ENCODE results near the gene FCHSD1.

Gene FCHSD1

GRCh38 chr5:141641634-141642267 lies 9.5 kb downstream of the FCHSD1 start:
- no peak for FAIRE-seq
- peak; percentile 63 for DNase-seq (ENCODE audit: low spot score)

DNA sequence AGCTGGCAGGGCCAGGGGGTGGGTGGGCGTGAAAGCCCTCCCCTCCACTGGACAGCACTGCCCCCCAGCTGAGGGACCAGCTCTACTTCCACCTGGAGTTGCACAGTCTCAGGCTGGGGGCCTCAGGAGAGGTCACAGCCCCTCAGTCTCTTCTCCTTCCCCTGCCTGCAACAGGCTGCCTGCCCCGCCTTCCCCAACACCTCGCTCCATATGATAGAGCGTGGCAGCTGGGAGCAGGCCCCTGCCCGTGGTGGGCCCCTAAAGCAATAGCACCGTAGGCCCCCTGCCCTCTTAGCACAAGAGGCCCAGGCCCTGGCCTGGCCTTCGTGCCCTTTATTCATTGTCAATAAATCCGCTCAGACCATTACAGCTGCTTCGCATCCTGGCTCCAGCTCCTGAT lies 10.5 kb downstream of the FCHSD1 start:
- FAIRE-seq (no peak), DNase-seq (ENCODE audit: low spot score) (no peak)

- FAIRE-seq (no peak), DNase-seq (ENCODE audit: low spot score) (no peak)
Observed at GRCh38 chr5:141640051-141640415, 11.2 kb downstream of the FCHSD1 start.

- no peak for DNase-seq (ENCODE audit: low spot score)
- FAIRE-seq, result no peak
Observed at GRCh38 chr5:141639357-141640050, 11.7 kb downstream of the FCHSD1 start.

GRCh38 chr5:141638771-141639170 lies 12.4 kb downstream of the FCHSD1 start:
- FAIRE-seq (no peak), DNase-seq (ENCODE audit: low spot score) (no peak)

DNA sequence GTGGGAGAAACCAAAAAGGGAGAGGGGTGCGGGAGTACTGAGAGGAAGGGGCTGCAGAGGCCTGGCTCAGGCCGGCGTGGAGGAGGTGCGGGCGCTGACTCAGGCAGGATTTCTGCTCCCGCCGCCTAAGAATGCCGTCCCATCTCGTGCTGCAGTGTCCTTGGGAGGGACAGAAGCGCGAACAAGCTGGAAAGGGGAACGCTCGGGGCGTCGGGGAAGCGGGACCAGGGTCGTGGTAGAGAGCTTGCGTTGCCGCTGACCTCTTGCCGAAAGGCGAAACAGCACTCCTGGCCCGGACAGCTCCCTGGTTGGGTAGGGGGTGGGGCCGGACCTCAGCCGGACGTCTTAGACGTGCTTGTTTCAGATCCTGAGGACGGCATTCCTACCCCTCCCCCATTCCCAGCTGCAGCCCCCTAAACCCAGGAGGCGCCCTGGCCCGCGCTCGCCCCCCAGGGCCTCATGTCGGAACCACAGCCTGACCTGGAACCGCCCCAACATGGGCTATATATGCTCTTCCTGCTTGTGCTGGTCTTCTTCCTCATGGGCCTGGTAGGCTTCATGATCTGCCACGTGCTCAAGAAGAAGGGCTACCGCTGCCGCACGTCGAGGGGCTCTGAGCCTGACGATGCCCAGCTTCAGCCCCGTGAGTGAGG lies 13.3 kb downstream of the FCHSD1 start:
- DNase-seq (ENCODE audit: low spot score) (peak; percentile 54), FAIRE-seq (no peak)

DNA sequence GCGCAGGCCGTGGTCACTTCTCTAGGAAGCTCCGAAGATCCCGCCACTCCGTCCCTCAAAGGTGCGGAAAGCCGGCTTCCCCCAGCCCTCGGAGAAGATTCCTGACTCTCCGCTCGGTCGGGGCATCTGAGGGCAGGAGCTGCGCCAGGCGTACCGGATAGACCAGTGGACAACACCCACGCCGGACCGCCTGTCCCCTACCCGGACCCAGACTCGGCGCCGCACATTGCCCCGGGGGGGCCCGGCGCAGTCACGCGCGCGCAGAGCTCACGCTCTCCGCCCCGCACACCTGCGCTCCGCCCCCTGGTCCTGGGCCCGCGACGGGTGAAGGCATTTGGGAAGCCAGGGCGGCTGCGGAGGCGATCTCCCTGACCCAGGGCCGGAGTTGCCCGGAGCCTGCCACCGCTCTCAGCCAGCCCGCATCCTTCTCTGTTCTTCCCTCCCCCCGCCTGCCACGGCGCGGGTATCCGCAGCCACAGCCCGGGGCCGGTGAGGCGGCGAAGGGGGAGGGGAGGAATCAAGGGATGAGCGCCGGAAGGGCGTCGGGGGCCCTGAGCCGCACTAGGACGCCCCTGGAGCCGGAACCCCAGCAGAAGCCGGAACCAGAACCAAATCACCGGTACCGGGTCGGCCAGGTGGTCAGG lies 14.0 kb downstream of the FCHSD1 start:
- peak; percentile 16 for DNase-seq (ENCODE audit: low spot score)
- FAIRE-seq, result no peak

DNA sequence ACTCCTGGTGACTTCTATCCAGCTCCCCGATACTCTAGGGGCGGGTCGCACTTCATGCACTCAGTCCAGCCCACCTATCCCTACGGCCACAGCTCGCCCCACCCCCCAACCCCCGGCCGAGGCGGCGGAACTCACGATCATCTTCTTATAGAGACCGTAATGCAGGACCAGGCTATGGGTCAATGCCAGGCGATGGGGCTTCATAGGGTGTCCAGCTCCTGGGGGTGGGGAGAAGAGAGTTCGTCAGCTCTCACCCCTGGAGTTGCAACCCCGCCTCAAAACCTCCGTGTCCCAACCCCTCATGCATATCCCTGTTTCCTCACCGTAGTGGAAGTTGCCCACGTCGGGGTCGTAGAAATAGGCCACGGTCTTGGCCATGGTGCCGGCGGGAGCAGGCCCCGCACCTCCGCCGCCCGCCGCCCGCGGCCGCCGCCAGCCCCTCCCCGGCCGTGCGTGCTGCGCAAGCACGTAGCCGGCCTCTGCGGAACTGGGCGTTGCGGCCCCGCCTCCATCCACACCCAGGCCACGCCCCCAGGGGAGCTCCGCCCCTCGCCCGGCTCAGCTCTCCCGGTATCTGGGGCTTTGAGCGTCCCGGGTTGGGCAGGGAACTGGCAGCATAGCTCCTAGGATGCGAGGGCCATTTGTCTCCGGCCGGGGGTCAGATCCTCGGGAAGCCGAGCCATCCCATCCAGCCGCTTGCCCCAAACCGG lies 14.7 kb downstream of the FCHSD1 start, which contains the start of the genes HDAC3 and RELL2:
TSS of gene HDAC3 (minus strand) at position 437 of the 710 bp plus-strand sequence. CDS start at position 378, 59 bp downstream.
TSS of gene RELL2 (plus strand) at position 585 of the 710 bp plus-strand sequence. CDS start 1,229 bp downstream, outside the sequence.
- FAIRE-seq (no peak), DNase-seq (ENCODE audit: low spot score) (peak; percentile 94)

GRCh38 chr5:141636106-141636412 lies 15.2 kb downstream of the FCHSD1 start:
- no peak for FAIRE-seq
- DNase-seq (ENCODE audit: low spot score), result no peak

DNA sequence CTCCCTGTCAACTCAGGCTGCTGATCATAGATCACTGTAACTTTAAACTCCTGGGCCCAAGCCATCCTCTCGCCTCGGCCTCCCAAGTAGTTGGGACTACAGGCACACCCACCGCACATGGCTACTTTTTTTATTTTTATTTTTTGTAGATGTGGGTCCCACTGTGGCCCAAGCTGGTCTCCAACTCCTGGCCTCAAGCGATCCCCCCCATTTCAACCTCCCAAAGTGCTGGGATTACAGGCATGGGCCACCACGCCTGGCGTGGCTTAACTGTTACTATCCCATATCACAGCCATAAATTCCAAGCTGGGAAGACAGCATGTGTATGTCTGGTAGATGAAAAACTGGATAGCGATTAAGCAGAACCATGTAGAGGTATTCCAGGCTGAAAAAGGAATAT lies 15.6 kb downstream of the FCHSD1 start:
- FAIRE-seq (no peak), DNase-seq (ENCODE audit: low spot score) (no peak)

GRCh38 chr5:141634720-141635119 lies 16.5 kb downstream of the FCHSD1 start:
- DNase-seq (ENCODE audit: low spot score) (no peak), FAIRE-seq (no peak)

- no peak for DNase-seq (ENCODE audit: low spot score)
- no peak for FAIRE-seq
Observed at GRCh38 chr5:141633871-141634561, 17.2 kb downstream of the FCHSD1 start.

DNA sequence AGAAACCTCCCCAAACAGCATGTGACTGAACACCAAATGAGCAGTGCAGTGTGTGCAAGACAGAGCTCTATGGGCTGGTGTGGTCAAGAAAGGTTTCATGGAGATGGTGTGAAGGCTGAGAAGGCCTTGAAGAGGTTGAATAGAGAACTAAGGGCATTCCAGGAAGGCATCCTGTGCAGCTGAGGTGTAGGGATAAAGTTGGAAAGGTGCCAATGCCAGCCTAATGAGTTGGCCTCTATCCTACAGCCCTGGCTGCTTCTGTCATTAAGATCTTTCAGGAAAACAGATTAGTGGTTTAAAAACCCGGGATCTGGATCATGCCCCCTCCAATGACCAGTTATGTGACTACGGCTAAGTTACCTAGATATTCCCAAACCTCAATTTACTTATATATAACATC lies 18.6 kb downstream of the FCHSD1 start:
- no peak for FAIRE-seq
- DNase-seq (ENCODE audit: low spot score), result no peak

DNA sequence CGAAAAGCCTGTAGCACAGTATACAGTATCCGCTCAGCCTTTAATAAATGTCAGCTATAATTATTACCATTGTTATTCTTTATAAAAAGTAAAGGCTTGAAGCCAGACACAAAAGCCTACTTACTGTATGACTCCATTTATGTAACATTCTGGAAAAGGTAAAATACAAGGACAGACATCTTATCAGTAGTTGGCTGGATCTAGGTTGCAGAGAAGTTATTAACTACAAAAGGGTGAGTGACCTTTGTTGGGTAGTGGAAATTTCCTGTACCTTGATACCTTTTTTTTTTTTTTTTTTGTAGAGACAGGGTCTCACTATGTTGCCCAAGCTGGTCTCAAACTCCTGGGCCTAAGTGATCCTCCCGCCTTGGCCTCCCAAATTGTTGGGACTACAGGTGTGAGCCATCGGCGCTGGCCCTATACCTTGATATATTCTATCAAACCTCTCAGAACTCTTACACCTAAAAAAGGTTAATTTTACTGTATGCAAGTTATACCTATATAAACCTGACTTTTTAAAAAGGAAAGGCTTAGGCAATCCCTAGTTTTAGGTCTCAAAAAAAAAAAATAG lies 20.6 kb downstream of the FCHSD1 start:
- DNase-seq (ENCODE audit: low spot score) (no peak), FAIRE-seq (no peak)

GRCh38 chr5:141628175-141628788 lies 22.9 kb downstream of the FCHSD1 start:
- FAIRE-seq (no peak), DNase-seq (ENCODE audit: low spot score) (no peak)

DNA sequence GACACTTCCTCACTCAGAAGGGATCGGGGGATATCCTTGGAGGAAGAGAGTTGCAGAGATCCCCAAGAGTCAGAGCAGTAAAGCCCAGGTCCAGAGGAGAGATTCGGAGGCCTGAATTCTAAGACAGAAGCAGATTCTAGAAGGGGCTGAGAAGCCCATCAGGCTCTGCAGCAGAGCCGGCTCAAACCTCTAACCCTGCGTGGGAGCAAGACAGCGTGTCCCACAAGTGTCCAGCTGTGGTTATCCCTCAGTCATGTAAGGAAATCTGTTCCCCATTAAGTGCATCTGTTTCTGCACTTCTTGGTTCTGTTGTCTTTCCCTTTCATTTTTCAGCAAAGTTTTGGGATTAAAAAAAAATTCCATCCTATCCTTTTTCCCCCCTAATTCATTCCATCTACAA lies 27.6 kb downstream of the FCHSD1 start:
- FAIRE-seq (no peak), DNase-seq (ENCODE audit: low spot score) (no peak)

- FAIRE-seq, result no peak
- DNase-seq (ENCODE audit: low spot score), result no peak
Observed at GRCh38 chr5:141623186-141623585, 28.0 kb downstream of the FCHSD1 start.

DNA sequence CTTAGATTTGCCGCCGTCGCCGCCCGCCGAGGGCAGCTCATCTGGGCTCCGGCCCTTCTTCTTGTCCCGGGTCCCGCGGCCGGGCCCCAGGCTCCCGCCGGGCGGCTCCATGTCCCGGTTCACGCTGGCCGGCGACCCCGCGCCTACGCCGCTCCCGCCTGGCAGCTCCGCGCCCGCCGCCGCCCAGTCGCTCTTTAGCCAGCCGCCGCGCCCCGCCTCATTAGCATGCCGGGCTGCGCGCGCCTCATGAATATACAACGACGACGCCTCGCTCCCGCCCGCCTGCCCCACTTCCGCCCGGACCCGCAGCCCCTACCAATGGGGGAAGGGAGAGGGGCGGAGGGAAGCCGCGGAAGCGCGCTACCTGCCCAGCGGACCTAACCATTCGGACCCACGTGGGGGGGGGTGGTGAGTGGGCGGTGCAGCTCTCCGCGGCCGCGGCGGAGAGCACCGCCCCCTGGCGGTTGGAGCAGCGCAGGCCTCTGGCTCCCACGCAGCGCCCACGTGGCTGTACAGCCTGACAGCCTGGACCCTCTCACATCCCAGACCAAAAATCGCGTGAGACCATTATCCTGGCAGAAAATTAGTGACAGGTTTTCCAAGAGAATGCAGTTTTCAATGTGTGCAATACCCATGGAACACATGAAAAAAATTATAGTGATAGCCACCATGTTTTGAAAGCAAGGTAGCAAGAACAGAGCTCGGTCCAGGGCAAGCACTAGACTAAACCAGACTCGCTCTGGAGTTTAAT lies 32.2 kb downstream of the FCHSD1 start, which contains the start of gene DIAPH1:
TSS of gene DIAPH1 (minus strand) at position 197 of the 751 bp plus-strand sequence. CDS start at position 111, 86 bp downstream.
- FAIRE-seq (peak; percentile 9), DNase-seq (ENCODE audit: low spot score) (peak; percentile 92)

Data from urothelium cell line (cell line).